Fibroblast of the aortic adventitia (primary cell): ENCODE measurements around the gene MDH2. TPM values are rescaled to one million over a fixed set of nuclear protein-coding genes. Genes with fewer than 3 reads are reported as not detected.
"Not testable (repeated sequence)": the region's sequence is repeated elsewhere in the genome, so short reads cannot be mapped to it uniquely, and the experiment has no call there.

ENCODE experiments used
- DNase-seq: peaks from one replicate; pipeline ENCODE4 v3.0.0-alpha.2; 2010; ENCODE audit warnings: low read depth
- H3K4me3 ChIP-seq: 2 replicates; pipeline ENCODE4 v1.5.1; 2011; ENCODE audit warnings: low read depth, mild to moderate bottlenecking, control low read depth, low read length, moderate library complexity
- CTCF ChIP-seq: IDR thresholded peaks from 2 replicates; pipeline ENCODE4 v1.5.1; 2011; ENCODE audit warnings: mild to moderate bottlenecking, low read length, control low read depth, inconsistent platforms; ENCODE audit not compliant: insufficient read depth
- total RNA-seq: library from RNA; depleted of rRNA; stranded (reverse); fragments of >200 nt; gene quantifications from 2 replicates; pipeline ENCODE4 v1.2.3, GENCODE V29; 2012; ENCODE audit warnings: low replicate concordance

MDH2 gene
- total RNA-seq, 1 donor: 43.8 TPM

GRCh38 chr7:76056241-76056640 is 8.3 kb downstream of the MDH2 start:
- DNase-seq: no peak
- no peak for TF ChIP-seq CTCF
- no peak overlapping the region for H3K4me3 ChIP-seq

GRCh38 chr7:76057103-76057812 is 9.4 kb downstream of the MDH2 start:
- no peak for DNase-seq
- H3K4me3 ChIP-seq: no peak overlapping the region
- TF ChIP-seq CTCF: no peak

GRCh38 chr7:76057813-76058145 is 9.9 kb downstream of the MDH2 start:
- H3K4me3 ChIP-seq: no peak overlapping the region
- TF ChIP-seq CTCF: no peak
- no peak for DNase-seq

GRCh38 chr7:76058745-76059144 is 10.8 kb downstream of the MDH2 start:
- DNase-seq, H3K4me3 ChIP-seq: not testable (repeated sequence)

GRCh38 chr7:76060842-76061241 is 12.9 kb downstream of the MDH2 start:
- TF ChIP-seq CTCF: no peak
- no peak overlapping the region for H3K4me3 ChIP-seq
- DNase-seq: peak; percentile 44

- H3K4me3 ChIP-seq: no peak overlapping the region
- DNase-seq: no peak
- TF ChIP-seq CTCF: no peak
Measured at GRCh38 chr7:76062254-76062653, 14.3 kb downstream of the MDH2 start.

GRCh38 chr7:76063114-76063513 is 15.2 kb downstream of the MDH2 start:
- no peak for DNase-seq
- H3K4me3 ChIP-seq: no peak overlapping the region
- no peak for TF ChIP-seq CTCF
